ENCODE data around the gene DAGLA.
A peak's percentile ranks its signal among the peaks of the same experiment; 100 is the strongest.

Gene DAGLA

DNA sequence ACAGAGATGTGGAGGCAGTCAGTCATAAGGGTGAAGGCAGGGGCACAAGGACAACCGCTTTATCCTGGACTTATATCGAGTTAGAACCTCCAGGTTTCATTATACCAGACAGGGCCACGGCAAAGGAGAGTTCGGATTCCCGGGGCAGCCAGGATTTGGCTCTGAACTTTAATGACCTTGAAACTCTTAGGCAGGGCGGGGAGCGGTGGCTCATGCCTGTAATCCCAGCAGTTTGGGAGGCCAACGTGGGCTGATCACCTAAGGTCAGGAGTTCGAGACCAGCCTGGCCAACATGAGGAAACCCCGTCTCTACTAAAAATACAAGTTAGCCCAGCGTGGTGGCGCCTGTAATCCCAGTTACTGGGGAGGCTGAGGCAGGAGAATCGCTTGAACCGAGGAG is 71.2 kb downstream of the DAGLA start:
- no peak overlapping the region for H3K4me3 Mint-ChIP-seq
- DNase-seq (ENCODE audit: low spot score in 2 of 2) (no peak), ATAC-seq (ENCODE audit: low read depth) (no peak)
- H3K36me3 Mint-ChIP-seq: peaks cover 3% of the 10 kb centered on the region
- H3K27ac Mint-ChIP-seq: no peak overlapping the region
- H3K9me3 Mint-ChIP-seq: no peaks in the 10 kb centered on the region
- peaks cover 11% of the 10 kb centered on the region for H3K4me1 Mint-ChIP-seq
- H3K27me3 Mint-ChIP-seq: peaks cover 24% of the 10 kb centered on the region

GRCh38 chr11:61752117-61752924 is 72.1 kb downstream of the DAGLA start, which contains the start of gene MYRF:
MYRF (plus strand) TSS chr11:61752636; CDS start chr11:61752745, 109 bp downstream.
- peaks cover 24% of the 10 kb centered on the region for H3K27me3 Mint-ChIP-seq
- peak; percentile 39 to 68 for DNase-seq (ENCODE audit: low spot score in 2 of 2)
- H3K36me3 Mint-ChIP-seq: peaks cover 3% of the 10 kb centered on the region
- H3K4me1 Mint-ChIP-seq: peaks cover 16% of the 10 kb centered on the region
- no peaks in the 10 kb centered on the region for H3K9me3 Mint-ChIP-seq
- no peak within 1 kb of the TSS for H3K27ac Mint-ChIP-seq
- peak within 1 kb of the TSS; percentile 85 for H3K4me3 Mint-ChIP-seq
- peak; percentile 91 for ATAC-seq (ENCODE audit: low read depth)

DNA sequence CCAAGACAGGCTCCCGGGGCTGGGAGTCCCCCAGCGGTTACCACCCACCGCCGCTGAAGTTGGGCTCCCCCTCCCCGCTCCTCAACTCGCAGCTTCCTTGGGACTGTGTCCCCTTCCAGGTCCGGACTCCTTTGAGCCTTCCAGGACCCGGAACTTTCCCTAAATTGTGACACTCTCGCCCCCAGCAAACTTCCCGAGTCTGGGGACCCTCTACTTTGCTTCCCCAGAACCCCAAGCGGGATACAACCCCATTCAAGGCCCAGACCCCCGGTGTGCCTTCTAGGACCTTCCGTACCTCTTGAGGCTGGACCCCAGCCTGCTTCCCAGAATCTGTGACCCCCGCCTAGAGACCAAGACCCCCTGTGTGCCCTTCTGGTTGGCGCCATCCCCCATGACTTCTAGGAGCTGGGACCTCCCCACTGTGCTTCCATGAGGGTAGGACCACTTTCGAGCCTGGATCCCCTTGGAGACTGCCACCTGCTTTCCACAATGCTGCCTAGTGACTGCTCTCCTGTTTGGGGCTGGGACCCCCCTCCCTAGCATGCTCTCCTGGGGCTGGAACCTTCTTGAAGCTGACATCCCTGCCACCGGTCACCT is 72.8 kb downstream of the DAGLA start:
- Mint-ChIP-seq H3K4me3 (peak overlapping the region; percentile 85), H3K27me3 (peaks cover 24% of the 10 kb centered on the region), H3K27ac (no peak overlapping the region), H3K4me1 (peaks cover 16% of the 10 kb centered on the region), H3K9me3 (no peaks in the 10 kb centered on the region), H3K36me3 (peaks cover 3% of the 10 kb centered on the region)
- ATAC-seq (ENCODE audit: low read depth) (peak; percentile 13), DNase-seq (ENCODE audit: low spot score in 2 of 2) (no peak)

DNA sequence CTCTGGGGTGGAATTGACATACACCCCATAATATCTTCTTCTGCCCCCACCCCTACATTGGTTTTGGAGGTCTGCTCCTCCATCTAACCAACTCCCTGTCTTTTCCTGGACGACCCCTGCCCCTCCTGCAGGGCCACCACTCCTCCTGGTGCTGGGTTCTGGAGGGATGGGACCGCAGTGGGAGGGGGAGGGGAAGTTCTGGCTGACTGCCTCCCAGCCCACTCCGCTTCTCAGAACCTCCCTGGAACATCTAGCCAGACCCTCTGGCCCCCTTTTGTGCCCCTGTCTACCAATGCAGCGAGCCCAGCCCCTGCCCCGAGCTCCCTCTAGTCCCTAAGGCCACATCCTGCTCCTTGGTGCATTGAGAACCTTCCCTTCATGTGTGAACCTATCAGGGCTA is 73.5 kb downstream of the DAGLA start:
- H3K9me3 Mint-ChIP-seq: no peaks in the 10 kb centered on the region
- DNase-seq (ENCODE audit: low spot score in 2 of 2) (no peak), ATAC-seq (ENCODE audit: low read depth) (no peak)
- H3K4me3 Mint-ChIP-seq: peak overlapping the region; percentile 85
- peaks cover 3% of the 10 kb centered on the region for H3K36me3 Mint-ChIP-seq
- no peak overlapping the region for H3K27ac Mint-ChIP-seq
- peaks cover 23% of the 10 kb centered on the region for H3K27me3 Mint-ChIP-seq
- H3K4me1 Mint-ChIP-seq: peaks cover 16% of the 10 kb centered on the region

DNA sequence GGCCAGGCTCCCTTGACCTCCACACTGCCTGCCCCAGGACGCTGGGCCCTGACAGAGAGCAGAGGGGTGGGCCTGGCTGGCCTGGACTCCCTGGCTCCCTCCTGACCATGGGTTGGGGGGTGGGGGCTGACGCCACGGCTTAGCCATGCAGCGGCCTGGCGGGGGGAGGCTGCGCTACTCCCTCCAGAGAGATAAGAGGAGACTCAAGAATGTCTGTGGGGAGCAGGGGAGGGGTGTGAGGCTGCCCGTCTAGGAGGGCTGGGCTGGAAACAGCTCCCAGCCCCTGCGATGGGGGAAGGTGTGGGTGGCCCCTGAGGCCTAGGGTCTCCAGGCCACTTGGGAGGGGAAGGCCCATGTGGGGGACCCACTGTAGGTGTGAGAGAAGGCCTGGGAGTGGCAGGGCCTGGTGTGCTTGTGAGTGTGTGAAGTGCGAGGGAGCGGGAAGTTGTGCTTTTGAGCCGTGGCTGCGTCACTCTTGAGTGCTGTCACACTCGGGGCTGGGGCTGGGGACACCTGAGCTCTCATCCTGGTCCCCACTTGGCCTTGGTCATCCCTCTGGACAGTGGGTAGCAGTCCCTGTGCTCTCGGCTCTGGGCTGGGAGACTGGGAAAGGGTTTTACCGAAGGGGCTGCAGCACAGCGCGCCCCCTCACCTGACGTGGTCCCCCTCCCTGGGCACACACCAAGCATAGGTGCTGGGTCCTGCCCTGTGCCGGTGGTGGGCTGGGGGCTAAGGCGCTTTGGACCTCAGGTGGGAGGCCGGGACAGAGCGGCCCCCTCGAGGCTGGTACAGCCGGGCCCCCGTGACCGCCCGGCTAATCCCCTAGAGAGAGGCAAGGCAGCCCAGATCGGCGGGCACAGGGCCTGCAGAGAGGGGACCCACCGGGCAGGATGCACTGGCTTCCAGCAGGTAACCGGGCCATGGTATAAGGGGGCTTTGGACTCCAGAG is 74.6 kb downstream of the DAGLA start:
- no peaks in the 10 kb centered on the region for H3K9me3 Mint-ChIP-seq
- DNase-seq (ENCODE audit: low spot score in 2 of 2) (no peak), ATAC-seq (ENCODE audit: low read depth) (no peak)
- no peak overlapping the region for H3K27ac Mint-ChIP-seq
- peaks cover 22% of the 10 kb centered on the region for H3K27me3 Mint-ChIP-seq
- no peak overlapping the region for H3K4me3 Mint-ChIP-seq
- peaks cover 3% of the 10 kb centered on the region for H3K36me3 Mint-ChIP-seq
- H3K4me1 Mint-ChIP-seq: peaks cover 16% of the 10 kb centered on the region

DNA sequence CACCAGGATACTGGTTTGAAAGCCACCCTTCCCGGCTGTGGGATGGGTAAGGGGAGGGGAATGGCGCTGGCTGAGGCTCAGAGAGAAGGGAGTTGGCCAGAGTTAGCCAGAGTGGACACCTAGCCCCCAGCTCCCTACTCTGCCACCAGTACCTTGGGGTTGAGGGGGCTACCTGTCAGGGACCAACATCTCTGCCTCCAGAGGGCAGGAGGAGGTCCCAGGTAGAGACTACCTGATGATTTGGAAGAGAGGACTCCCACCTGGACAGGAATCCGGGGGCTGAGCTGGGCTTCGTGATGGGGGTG is 75.9 kb downstream of the DAGLA start:
- Mint-ChIP-seq H3K9me3 (no peaks in the 10 kb centered on the region), H3K4me3 (no peak overlapping the region), H3K4me1 (peaks cover 14% of the 10 kb centered on the region), H3K36me3 (no peaks in the 10 kb centered on the region), H3K27ac (no peak overlapping the region), H3K27me3 (peaks cover 21% of the 10 kb centered on the region)
- no peak for DNase-seq (ENCODE audit: low spot score in 2 of 2)
- ATAC-seq (ENCODE audit: low read depth): no peak

- Mint-ChIP-seq H3K36me3 (no peaks in the 10 kb centered on the region), H3K9me3 (no peaks in the 10 kb centered on the region), H3K27me3 (peaks cover 21% of the 10 kb centered on the region), H3K27ac (no peak overlapping the region), H3K4me1 (peaks cover 13% of the 10 kb centered on the region), H3K4me3 (no peak overlapping the region)
- ATAC-seq (ENCODE audit: low read depth): no peak
- no peak for DNase-seq (ENCODE audit: low spot score in 2 of 2)
Observed at GRCh38 chr11:61756452-61757212, 76.4 kb downstream of the DAGLA start.

DNA sequence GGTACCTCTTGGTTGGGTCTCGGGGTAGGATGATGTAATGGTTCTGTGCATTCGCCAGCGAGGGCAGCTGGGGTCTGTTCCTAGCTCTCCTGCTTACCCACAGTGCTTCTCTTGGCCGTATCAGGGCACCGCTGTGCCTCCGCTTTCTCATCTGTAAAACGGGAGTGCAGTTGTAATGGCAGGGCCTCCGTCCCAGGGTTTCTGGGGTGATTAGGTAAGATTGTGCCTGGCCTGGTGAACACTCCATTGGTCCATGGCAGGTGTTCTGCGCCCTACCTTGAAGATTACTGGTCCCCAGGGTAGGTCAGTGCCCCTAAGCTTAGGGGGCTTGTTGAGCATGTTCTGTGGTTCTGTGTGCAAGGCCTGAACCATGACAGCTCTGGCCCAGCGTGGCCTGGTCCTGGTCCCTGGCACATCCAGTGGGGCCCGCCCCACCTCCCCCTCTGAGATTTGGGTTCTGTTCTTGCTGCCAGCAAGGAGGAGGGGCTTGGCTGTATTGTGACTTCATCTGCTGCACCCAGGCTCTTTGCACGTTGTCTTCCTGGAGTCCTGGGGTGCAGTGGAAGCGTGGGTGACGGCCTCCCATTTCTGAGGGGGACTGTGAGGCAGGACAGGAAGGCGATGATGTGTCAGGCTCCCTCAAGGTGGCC is 77.1 kb downstream of the DAGLA start:
- H3K4me3 Mint-ChIP-seq: no peak overlapping the region
- no peak for DNase-seq (ENCODE audit: low spot score in 2 of 2)
- H3K27ac Mint-ChIP-seq: no peak overlapping the region
- H3K9me3 Mint-ChIP-seq: no peaks in the 10 kb centered on the region
- ATAC-seq (ENCODE audit: low read depth): no peak
- H3K27me3 Mint-ChIP-seq: peaks cover 23% of the 10 kb centered on the region
- no peaks in the 10 kb centered on the region for H3K36me3 Mint-ChIP-seq
- H3K4me1 Mint-ChIP-seq: peaks cover 11% of the 10 kb centered on the region

DNA sequence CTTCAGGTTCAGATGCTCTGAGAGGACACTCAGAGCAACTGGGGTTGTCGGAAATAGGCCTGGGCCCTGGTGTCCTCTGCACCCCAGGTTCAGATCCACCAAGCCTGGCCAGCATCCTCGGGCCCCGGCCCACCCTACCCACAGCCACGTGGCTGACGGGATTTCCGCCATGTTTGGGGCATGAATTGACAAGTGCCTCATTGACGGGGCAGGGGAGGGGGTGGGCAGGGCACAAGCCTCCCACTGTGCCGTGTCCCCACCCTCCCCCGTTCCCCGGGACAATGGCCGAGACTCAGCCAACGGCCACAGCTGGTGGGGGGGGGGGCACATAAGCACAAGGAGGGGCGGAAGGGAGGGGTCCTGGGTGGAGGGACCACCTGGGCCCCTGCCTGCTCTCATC is 80.8 kb downstream of the DAGLA start:
- no peak overlapping the region for H3K27ac Mint-ChIP-seq
- no peak for ATAC-seq (ENCODE audit: low read depth)
- H3K27me3 Mint-ChIP-seq: peaks cover 13% of the 10 kb centered on the region

DNA sequence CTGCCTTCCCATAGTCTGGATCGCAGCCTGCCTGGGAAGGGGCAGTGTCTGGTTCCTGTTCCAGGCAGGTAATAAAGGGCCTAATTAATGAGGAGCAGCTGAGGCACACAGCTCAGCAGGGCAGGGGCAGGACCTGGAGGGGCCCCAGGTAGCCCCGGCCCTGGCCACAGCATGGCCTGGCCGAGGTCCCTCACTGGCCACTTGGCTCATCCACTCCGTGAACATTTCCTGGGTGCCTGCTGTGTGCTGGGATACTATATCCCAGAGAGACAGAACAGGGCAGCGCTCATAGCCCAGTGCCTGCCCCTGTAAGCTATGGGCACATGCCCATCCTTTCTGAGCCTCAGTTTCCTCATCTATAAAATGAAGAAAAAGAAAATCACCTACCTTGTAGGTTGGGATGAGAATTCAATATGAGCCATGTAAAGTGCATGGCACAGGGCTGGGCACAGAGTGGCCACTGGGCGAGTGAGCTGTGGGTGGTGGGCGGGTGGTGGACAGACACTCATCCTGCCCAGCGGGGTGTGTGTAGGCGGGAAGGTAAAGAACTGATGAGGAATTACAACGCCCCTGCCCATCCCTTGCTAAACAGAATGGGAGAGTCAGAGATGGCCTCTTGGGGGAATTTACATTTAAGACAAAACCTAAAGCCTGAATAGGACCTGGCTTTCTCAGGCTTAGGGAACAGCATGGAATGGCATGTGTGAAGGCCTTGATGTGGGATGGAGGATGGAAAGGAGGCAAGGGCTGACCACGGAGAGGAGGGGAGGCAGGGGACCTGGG is 81.4 kb downstream of the DAGLA start:
- H3K9me3 Mint-ChIP-seq: no peaks in the 10 kb centered on the region
- no peak for ATAC-seq (ENCODE audit: low read depth)
- no peaks in the 10 kb centered on the region for H3K36me3 Mint-ChIP-seq
- peaks cover 13% of the 10 kb centered on the region for H3K27me3 Mint-ChIP-seq
- peaks cover 3% of the 10 kb centered on the region for H3K4me1 Mint-ChIP-seq
- no peak for DNase-seq (ENCODE audit: low spot score in 2 of 2)
- no peak overlapping the region for H3K4me3 Mint-ChIP-seq
- no peak overlapping the region for H3K27ac Mint-ChIP-seq

More for the DNA sequence above, 80.8 kb downstream of the DAGLA start:
- no peak for DNase-seq (ENCODE audit: low spot score in 2 of 2)
- Mint-ChIP-seq H3K9me3 (no peaks in the 10 kb centered on the region), H3K4me3 (no peak overlapping the region), H3K4me1 (peaks cover 7% of the 10 kb centered on the region), H3K36me3 (no peaks in the 10 kb centered on the region)

- Mint-ChIP-seq H3K4me1 (peaks cover under 1% of the 10 kb centered on the region), H3K4me3 (no peak overlapping the region), H3K9me3 (no peaks in the 10 kb centered on the region), H3K27me3 (peaks cover 13% of the 10 kb centered on the region), H3K27ac (no peak overlapping the region), H3K36me3 (no peaks in the 10 kb centered on the region)
- DNase-seq (ENCODE audit: low spot score in 2 of 2) (no peak), ATAC-seq (ENCODE audit: low read depth) (no peak)
Observed at GRCh38 chr11:61762223-61762615, 82.0 kb downstream of the DAGLA start.

GRCh38 chr11:61762798-61763197 is 82.6 kb downstream of the DAGLA start:
- Mint-ChIP-seq H3K36me3 (no peaks in the 10 kb centered on the region), H3K4me1 (no peaks in the 10 kb centered on the region), H3K4me3 (no peak overlapping the region), H3K9me3 (no peaks in the 10 kb centered on the region), H3K27me3 (peaks cover 13% of the 10 kb centered on the region), H3K27ac (no peak overlapping the region)
- DNase-seq (ENCODE audit: low spot score in 2 of 2) (no peak), ATAC-seq (ENCODE audit: low read depth) (no peak)
